GM21423 (cell line): ENCODE results near the gene DUSP5.

ENCODE experiments used
- ATAC-seq: cut with Tn5 transposase; IDR thresholded peaks from one replicate; pipeline ENCODE4 v1.9.1; 2021; ENCODE audit warnings: mild to moderate bottlenecking, moderate library complexity; ENCODE audit not compliant: unreplicated experiment

Gene DUSP5

DNA sequence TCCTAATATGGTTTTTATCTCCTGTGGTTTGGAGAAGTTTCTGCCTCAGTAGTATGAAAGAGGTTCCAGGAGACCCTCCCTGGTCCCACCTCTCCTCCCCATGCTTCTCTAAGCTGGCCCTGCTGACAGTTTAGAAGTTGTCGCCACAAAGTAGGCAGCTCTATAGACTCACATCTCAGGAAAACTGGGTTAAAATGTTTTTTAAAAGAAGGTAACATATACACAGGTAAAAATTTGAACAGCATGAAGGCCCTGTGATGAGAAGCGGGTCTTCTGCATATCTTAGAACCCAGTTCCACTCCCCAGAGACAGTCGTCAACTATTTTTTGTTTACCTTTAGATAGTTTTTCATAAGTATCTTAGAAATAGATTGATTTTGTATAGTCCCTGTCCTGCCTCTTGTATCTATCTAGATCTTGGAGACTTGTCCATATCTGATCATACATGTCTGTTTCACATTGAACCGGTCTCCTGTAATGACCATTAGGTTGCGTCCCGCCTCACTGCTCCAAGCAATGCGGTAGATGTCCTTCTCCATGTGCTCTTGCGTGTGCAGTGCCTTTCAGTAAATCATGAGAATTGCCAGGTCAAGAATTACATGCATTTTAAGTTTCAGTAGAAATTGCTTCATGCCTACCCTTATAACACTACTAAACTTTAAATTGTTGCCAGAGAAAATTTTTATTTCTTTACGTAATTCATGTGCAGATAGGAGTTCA is 2.2 kb downstream of the DUSP5 start:
- no peak for ATAC-seq

DNA sequence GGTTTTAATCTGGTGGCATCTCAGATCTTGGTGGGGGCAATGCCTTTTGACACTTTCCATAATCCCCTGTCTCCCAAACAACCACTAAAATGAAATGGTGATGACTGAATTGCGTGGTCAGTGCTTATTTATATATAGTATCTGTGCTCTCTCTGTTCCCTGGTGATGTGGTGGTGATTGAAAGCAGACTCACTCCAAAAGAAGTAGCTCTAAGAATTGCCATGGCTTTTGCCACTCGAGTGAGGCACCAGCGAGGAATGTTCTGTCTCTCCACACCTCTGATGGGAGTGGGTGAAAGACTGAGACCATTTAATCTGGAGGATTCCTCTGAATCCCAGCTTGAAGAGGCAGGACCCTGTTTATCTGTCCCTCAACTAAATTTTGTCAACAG is 2.8 kb downstream of the DUSP5 start:
- no peak for ATAC-seq

DNA sequence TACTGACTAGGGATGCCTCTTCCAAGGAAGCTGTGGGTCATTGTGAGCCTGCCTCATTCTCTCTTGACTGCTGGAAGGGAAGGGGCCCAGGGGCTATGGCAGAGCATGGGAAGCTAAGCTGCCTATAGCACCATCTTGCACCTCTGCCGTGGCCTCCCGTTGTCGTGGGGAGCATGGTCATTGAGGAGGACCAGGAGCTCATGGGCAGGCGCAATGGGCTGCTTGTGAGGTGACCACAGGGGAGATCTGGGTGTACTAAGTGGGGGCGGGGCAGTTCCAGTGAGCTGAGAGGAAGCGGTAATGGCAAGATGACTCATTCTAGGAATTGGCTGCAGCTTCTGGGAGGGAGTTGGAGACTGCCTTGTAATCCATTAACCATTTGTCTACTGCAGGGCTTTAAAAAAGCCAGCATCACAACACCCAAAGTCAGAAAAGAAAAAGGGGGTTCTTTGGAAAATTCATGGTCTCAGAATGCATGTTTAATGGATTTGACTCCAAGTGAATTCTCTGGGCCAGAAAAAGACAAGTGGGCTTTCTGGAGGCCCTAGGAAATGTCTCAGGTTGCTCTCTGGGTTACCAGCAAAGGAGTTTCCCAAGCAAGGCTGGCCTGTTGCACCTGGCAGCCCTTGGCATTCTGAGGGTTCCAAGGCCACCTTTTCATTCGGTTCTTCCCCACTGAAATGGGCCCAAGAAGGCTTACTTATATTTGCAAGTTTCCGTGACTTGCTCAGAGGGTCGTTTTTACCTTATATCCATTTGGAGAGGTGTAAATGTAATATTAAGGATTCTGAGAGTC is 3.6 kb downstream of the DUSP5 start:
- ATAC-seq = peak; percentile 12

DNA sequence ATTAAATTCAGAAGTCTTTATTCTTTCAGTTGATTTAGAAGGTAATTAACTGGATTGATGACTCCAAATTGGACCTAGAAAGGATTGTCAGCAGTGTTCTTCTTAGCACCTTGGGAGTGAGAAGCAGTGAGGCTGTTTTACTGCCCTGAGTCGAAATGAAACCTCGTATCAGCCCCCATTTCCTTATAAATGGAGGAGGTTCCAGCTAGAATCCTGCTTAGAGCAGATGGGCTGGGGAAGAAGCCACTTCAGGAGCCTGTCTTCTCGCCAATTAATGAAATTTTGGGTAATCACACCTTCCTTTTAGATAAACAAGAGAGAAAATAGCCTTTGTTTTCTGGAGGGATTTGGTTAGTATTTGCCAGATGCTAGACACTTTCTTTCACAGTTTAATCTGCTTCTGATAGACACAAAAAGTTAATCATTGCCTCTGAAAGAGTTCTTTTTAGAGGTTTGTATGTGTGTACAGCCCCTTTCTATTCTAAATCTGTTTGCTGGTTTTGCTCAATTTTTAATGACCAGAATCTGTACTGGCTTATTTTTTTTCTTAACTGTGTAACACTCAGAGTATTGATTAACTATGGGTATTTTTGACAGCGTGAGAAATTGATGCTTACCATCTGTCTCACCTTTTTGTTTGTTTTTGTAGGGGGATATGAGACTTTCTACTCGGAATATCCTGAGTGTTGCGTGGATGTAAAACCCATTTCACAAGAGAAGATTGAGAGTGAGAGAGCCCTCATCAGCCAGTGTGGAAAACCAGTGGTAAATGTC is 4.6 kb downstream of the DUSP5 start:
- peak; percentile 12 for ATAC-seq

DNA sequence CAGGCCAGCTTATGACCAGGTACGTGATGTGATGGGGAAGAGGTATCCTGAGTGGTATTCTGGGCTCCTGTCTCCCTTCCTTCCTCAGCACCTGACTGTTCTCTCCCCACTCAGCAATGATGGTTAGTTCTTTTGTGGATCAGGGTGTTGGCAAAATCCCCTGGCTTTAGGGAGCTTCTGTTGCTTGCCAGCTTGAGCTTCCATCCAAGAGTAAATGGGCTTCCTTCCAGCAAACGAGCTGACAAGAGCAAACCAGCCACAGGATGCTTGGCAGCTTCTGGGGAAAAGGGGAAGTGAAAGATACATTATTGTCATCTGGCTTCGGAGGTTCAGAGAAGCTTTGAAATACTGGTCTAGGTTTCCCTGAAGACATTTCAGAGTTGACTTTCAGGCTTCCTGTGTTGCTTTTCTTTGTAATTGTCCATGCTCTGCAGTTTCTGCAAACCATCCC is 5.2 kb downstream of the DUSP5 start:
- ATAC-seq = peak; percentile 36

DNA sequence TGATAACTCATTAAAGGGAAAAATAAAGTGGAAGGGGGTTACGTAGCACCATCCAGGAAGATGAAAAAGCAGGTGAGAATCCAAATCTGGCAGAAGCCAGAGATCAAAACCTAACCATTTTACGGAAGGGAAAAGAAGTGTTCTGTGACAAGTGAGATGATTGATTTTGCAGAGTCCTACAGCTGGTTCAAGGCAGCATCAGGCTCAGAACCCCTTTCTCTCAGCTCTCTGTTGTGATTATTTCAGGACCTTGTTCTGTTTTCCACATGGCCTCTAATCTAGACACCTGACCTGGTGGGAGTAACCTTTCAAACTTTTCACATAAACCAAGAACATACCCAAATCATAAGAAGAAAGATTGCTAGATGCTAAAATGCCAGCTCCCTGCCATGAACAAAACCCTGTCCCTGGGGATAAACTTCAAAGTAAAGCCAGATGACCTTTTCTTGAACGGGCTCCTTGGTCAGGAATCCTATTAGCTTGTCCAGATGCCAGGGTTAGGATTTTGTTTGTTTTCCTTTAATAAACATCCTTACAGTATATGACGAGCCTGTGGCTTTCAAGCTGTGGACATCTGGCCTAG is 5.9 kb downstream of the DUSP5 start:
- no peak for ATAC-seq

DNA sequence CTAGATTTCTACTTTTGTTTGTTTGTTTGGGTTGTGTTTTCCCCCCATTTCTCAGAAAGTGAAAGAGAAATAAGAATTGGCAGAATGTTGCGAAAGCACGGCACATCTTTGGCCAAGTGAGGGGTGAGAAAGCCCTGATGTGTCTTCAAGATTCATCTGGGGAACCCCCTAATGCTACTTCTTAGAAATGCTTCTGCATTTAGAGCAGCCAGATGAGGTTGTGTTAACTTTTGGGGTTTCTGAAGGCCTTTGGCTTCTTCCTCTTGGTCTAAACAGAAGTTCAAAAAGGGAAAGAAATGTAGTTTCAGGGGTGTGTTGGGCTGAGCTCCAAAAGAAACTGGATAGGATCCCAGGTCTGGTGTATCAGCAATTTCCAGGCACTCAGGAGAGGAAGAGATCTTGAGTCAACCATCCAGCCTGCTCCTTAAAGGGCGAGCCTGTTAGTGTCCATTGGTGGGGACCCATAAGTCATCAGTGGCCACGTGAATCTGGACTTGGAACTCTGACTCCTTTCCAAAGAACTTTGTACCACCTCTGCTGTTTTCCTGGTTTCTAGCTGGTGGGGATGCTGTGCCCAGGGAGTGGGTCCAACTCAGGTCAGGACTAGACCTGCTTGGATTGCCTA is 6.5 kb downstream of the DUSP5 start:
- ATAC-seq = peak; percentile 52

DNA sequence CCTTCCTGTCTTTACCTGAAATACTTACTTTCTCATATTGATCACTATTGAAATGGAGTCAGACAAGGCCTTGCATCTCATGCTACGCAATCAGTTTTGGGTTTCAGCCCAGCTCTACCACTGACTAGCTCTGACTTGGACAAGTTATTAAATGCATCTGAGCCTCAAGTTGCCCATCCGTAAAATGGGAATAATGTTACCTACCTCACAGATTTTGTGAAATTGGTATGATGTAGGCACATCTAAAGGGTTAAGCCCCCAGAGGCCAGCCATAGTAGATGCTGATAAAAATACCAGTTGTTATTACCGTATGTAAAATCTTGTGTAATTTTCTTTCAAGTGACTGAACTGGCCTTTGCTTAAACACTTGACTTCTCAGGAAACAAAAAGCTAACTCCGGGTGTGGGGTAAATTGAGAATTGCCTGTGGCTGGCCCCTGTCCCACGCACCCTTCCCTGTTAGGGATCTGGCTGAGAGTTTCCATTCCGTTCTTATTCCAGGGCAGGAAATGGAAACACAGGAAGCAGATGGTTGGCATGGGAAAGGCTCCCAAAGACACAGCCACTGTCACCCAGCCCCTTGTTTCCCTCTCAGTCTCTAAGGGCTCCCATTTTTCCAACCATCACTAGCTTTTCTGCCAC is 7.5 kb downstream of the DUSP5 start:
- ATAC-seq = no peak

DNA sequence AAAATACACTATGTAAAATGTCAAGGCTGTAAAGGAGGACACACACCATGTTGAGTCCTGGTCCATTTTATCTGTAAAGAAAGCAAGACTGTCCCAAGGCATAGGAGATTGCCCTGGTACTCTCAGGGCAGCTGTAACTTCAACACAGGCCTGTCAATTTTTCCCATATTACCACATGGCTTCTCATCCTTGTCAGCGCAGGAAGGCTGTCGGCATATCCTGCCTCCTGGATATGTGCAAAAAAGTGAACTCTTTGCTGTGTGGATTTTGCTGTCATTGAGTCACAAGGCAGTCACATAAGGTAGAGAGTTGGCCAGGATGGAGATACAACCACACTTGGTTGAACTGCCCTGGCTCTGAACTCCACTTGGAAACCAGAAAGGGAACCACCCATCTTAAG is 8.7 kb downstream of the DUSP5 start:
- ATAC-seq = no peak

DNA sequence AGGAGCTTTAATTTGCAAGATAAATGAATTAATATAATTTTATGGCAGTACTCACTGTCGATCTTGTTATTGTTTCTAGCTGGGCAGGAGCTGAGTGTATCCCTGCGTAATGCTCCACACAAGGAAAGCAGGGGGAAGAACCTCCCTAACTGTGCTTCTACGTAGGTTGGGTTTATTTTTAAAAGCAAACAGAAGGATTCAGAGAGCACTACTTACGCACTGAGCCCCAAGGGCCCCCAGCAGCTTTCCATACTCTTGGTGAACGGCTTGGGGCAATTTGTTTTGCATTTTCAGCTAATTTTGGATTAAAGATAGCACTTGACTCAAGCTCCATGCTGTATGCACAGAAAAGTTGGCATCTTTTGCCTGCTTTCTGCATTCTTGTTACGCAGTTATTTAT is 9.6 kb downstream of the DUSP5 start:
- no peak for ATAC-seq

DNA sequence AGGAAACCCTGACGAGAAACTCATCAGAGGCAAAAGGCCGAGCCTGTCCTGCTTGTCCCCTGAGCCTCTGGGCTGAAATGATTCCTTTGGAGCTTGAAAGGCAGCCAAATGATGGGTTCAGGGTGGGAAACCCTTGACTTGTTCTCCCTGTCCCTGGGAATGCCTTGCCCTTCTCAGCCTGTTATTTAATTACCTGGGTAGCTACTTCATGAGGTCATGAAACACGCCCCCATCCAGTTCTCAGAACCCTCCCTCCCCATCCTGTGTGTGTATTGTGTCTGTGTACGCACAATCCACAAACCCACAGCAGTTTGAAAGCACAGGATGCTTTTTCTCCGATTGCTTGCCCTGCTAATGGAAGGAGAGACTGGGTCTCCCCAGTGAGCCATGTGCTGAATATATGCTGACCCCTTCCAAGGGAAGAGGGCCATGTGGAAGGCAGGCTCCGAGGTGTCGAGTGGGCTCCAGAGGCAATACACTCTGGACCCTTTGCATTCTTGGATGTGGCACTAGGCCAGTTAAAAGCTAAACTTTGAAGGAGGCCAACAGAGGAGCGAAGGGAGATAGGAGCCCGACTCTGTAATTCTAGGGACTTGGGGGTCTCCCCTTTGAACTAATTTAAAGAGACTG is 10.6 kb downstream of the DUSP5 start:
- no peak for ATAC-seq

DNA sequence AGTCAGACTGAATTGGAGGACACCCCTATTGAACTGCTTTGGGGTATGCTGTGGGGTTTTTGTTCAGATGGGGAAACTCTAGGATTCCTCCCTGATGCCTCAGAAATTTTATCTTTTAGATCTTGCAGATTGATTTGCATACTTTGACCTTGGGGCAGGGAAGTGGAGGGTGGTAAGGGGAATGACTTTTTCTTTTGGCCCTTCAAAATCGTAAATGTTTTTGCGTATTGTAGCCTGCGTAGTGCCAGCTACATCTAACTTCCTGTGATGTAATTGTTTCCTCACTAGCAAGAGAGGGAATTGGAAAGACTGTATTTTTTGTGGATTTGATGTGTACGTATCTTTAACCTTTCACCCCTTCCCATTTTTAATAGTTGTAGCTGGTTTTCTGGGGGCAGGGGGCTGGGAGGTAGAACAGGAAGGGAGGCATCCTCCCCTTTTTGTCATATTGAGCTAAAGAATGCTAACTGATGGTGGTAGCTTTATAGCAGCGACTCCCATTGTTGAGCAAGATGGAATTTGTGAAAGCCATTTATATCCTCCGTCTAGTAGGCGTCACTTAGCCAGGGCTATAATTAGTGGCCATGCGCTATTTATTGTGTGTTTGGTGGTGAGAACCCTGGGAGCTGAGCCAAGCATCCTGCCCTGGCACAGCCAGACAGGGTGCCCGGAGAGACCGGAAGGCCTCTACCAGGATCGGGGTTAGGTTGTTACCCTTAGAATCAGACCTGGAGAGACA is 11.3 kb downstream of the DUSP5 start:
- no peak for ATAC-seq

DNA sequence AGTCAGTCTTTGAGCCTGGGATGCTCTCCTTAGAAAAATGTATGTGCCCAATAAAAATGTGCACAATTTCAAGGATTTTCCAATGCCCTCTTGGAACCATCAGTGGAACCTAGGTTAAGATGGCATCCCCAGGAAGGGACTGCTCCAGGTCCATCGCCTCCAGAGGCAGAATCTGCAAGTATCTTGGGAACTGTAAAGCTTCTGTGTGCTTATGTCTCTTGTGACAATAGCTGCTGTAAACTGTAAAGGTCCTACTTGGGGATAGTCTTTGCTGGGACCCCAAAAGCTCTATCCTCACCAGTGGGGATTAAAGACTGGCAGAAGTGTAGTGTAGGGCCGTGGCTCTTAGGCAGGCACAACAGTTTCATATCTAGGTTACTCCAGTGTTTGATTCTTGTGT is 11.9 kb downstream of the DUSP5 start:
- no peak for ATAC-seq

DNA sequence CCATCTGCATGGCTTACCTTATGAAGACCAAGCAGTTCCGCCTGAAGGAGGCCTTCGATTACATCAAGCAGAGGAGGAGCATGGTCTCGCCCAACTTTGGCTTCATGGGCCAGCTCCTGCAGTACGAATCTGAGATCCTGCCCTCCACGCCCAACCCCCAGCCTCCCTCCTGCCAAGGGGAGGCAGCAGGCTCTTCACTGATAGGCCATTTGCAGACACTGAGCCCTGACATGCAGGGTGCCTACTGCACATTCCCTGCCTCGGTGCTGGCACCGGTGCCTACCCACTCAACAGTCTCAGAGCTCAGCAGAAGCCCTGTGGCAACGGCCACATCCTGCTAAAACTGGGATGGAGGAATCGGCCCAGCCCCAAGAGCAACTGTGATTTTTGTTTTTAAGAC is 12.4 kb downstream of the DUSP5 start:
- ATAC-seq = no peak

DNA sequence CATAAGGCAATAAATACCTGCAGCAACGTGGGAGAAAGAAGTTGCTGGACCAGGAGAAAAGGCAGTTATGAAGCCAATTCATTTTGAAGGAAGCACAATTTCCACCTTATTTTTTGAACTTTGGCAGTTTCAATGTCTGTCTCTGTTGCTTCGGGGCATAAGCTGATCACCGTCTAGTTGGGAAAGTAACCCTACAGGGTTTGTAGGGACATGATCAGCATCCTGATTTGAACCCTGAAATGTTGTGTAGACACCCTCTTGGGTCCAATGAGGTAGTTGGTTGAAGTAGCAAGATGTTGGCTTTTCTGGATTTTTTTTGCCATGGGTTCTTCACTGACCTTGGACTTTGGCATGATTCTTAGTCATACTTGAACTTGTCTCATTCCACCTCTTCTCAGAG is 13.0 kb downstream of the DUSP5 start:
- no peak for ATAC-seq

DNA sequence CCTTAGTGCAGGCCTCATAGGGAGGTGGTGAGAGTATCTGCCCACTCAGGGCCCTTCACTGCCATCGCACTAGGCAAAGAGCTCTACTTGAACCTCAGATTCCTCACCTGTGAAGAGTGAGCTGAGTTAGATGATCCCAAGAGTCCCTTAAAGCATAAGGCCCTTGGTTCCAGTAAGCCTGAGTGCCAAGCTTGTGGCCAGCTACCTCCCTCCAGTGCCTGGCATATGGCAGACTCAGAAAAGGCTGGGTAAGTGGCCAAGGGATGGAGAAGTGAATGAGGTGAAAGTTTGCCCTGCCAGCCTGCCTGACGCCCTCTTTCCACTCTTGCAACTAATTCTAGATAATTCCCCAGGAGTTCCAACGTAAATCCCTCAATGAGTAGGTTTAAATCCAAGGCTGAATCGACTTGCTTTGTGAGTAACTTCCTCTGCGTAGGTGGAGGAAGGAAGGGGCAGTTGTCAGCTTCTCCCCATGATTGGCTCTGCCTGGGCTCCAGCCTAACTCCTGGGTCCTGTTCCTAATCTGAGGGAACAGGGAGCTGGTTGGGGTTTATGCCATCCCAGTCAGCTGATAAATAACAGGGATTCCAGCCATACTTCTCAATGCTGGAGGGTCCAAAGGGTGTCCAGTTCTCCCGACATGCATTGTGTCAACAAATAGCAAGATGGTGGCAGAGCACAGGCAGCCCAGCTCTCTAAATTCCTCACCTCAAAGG is 14.2 kb downstream of the DUSP5 start:
- ATAC-seq = no peak

DNA sequence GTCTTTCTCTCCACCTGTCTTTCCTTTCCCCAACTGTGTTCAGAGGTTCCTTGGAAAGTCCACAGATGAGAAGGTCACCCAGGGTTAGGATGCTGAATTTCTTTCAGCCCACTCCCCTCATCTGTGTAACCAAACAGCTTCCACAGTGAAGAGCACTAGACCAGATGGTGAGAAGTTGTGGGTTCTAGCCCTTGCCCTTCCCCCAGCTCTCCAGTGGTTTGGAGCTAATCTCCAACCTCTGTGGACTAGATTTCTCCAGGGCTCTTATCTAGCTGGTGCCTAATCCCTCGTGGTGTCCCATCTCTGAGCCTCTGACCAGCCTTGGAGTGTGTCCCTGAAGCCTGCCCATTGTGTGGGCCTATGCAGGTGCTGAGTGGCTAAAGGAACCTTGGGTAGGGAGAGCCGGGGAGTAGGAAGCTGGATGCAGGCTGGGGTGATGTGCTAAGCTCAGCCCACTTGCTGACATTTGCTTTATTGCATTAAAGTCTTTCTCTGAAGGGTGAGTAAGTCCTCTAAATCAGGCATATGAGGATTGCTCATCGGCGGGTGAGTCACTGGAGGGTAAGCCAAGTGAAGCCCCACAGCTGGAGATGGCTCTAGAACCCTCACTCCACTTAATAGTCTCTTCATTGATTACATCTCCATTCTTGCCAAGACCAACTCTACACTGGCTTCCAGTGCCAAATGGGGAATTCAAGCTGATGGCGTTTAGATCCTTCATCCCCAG is 14.9 kb downstream of the DUSP5 start:
- no peak for ATAC-seq

DNA sequence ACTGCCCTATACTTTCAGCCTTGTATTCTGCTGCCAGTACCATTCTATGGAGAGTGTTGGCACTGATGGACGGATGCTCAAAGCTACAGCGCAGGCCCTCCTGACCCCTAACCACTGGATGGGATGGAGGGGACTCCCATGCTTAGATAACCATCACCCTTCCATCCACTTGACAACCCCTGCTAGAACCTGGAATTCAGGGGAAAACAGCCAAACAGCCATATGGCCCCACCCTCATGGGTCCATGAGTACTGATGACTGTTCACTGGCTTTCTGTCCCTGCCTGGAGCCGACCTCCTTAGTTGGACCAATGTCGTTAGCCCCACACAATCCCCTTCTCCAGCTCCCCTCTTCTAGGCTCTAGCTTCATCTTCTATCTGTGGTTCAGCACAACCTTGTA is 16.2 kb downstream of the DUSP5 start:
- no peak for ATAC-seq
